Mesothelial cell of epicardium (in vitro differentiated cells): ENCODE data around the gene AGFG2. TPM values are rescaled to one million over a fixed set of nuclear protein-coding genes. Genes with fewer than 3 reads are reported as not detected.

Source experiments
- DNase-seq, 2 experiments: peaks; one replicate each; pipeline ENCODE4 v3.0.0; 2021; ENCODE audit warnings: low spot score in 2 of 2; ENCODE audit not compliant: unreplicated experiment in 2 of 2
- H3K27ac Mint-ChIP-seq: 2 replicates; pipeline ENCODE4 v1.8.0; 2021; ENCODE audit warnings: mixed read lengths
- H3K27me3 Mint-ChIP-seq: 2 replicates; pipeline ENCODE4 v1.8.0; 2021; ENCODE audit warnings: low read depth, mixed read lengths
- H3K36me3 Mint-ChIP-seq: 2 replicates; pipeline ENCODE4 v1.8.0; 2021; ENCODE audit warnings: mixed read lengths
- H3K4me1 Mint-ChIP-seq: 2 replicates; pipeline ENCODE4 v1.8.0; 2021; ENCODE audit warnings: mixed read lengths
- H3K4me3 Mint-ChIP-seq: 2 replicates; pipeline ENCODE4 v1.8.0; 2021; ENCODE audit warnings: mild to moderate bottlenecking, moderate library complexity, mixed read lengths
- H3K9me3 Mint-ChIP-seq: 2 replicates; pipeline ENCODE4 v1.8.0; 2021; ENCODE audit warnings: mixed read lengths
- CTCF ChIP-seq: fragments of 200-600 bp; sonication (generic); IDR thresholded peaks from one replicate; pipeline ENCODE4 v1.5.0; 2021; ENCODE audit warnings: antibody characterized with exemption; ENCODE audit not compliant: unreplicated experiment
- total RNA-seq: library from RNA; stranded (reverse); gene quantifications from 3 replicates; pipeline ENCODE4 v1.2.1, GENCODE V29; 2021

The AGFG2 gene
- total RNA-seq, 1 donor from 2014 or later = 9.1 TPM

DNA sequence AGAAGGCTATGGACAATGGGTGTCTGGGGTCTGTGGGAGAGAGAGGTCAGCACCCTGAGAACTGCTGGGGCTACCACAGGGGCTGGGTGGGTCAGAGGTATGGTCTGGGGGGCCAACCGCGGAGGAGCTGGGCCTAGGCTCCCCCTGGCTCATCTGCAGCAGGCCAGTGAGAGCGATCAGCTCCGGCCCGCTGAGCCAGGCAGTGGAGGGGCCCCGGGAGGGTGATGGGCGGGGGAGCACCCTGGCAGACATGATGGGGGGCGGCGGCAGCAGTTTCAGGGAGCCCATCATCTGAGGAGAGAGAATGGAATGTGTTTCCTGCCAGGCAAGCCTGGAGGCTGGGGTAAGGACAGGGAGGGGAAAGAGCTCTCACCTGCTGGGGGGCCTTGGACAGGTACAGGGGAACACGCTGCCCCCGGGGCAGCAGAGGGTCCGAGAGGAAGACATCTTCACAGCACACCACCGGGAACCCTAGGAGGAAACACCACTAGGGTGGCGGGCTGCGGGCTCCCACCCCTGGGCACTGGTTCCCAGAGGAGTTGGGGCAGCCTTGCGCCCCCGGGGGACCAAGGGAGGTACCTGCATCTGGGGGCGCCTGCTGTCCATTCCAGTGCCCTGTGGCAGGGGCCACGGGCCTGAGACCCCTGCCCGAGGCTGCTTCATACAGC lies 33.4 kb downstream of the AGFG2 start:
- peak overlapping the region; percentile 34 for H3K4me3 Mint-ChIP-seq
- no peak for DNase-seq
- no peaks in the 10 kb centered on the region for H3K9me3 Mint-ChIP-seq
- no peak for TF ChIP-seq CTCF
- peaks cover 32% of the 10 kb centered on the region for H3K4me1 Mint-ChIP-seq
- peak overlapping the region; percentile 95 for H3K27ac Mint-ChIP-seq
- no peaks in the 10 kb centered on the region for H3K27me3 Mint-ChIP-seq
- peaks cover 7% of the 10 kb centered on the region for H3K36me3 Mint-ChIP-seq

- Mint-ChIP-seq H3K27ac (no peak overlapping the region), H3K36me3 (peaks cover 7% of the 10 kb centered on the region), H3K9me3 (no peaks in the 10 kb centered on the region), H3K4me3 (no peak overlapping the region), H3K4me1 (peaks cover 29% of the 10 kb centered on the region), H3K27me3 (no peaks in the 10 kb centered on the region)
- no peak for TF ChIP-seq CTCF
- no peak for DNase-seq
Observed at GRCh38 chr7:100572949-100573675, 34.1 kb downstream of the AGFG2 start.

GRCh38 chr7:100573691-100574361 lies 34.8 kb downstream of the AGFG2 start, which contains the start of gene SAP25:
Gene SAP25 (minus strand): TSS chr7:100573900. CDS start chr7:100573742, 158 bp downstream.
- Mint-ChIP-seq H3K36me3 (peaks cover 7% of the 10 kb centered on the region), H3K27ac (no peak within 1 kb of the TSS), H3K4me1 (peaks cover 25% of the 10 kb centered on the region), H3K27me3 (no peaks in the 10 kb centered on the region), H3K9me3 (no peaks in the 10 kb centered on the region), H3K4me3 (no peak within 1 kb of the TSS)
- no peak for TF ChIP-seq CTCF
- DNase-seq = no peak

GRCh38 chr7:100574362-100575205 lies 35.6 kb downstream of the AGFG2 start:
- no peak for DNase-seq

More at GRCh38 chr7:100574362-100575205, 35.6 kb downstream of the AGFG2 start:
- H3K27ac Mint-ChIP-seq = no peak overlapping the region
- TF ChIP-seq CTCF = no peak
- no peaks in the 10 kb centered on the region for H3K27me3 Mint-ChIP-seq
- H3K36me3 Mint-ChIP-seq = peaks cover 7% of the 10 kb centered on the region
- H3K4me1 Mint-ChIP-seq = peaks cover 19% of the 10 kb centered on the region
- no peak overlapping the region for H3K4me3 Mint-ChIP-seq
- H3K9me3 Mint-ChIP-seq = no peaks in the 10 kb centered on the region
